Stimulated activated CD4-positive, alpha-beta T cell treated with anti-CD3 and anti-CD28 coated beads, Interleukin-2, amount 100 ng/mL, for 4 hours (primary cell): ENCODE results near the gene CROT.
"Not testable (repeated sequence)": the region's sequence is repeated elsewhere in the genome, so short reads cannot be mapped to it uniquely, and the experiment has no call there.

Experiments used
- DNase-seq: peaks from one replicate; pipeline ENCODE4 v3.0.0-alpha.2; 2020; ENCODE audit warnings: low read depth

The CROT gene, protein sequence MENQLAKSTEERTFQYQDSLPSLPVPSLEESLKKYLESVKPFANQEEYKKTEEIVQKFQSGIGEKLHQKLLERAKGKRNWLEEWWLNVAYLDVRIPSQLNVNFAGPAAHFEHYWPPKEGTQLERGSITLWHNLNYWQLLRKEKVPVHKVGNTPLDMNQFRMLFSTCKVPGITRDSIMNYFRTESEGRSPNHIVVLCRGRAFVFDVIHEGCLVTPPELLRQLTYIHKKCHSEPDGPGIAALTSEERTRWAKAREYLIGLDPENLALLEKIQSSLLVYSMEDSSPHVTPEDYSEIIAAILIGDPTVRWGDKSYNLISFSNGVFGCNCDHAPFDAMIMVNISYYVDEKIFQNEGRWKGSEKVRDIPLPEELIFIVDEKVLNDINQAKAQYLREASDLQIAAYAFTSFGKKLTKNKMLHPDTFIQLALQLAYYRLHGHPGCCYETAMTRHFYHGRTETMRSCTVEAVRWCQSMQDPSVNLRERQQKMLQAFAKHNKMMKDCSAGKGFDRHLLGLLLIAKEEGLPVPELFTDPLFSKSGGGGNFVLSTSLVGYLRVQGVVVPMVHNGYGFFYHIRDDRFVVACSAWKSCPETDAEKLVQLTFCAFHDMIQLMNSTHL

DNA sequence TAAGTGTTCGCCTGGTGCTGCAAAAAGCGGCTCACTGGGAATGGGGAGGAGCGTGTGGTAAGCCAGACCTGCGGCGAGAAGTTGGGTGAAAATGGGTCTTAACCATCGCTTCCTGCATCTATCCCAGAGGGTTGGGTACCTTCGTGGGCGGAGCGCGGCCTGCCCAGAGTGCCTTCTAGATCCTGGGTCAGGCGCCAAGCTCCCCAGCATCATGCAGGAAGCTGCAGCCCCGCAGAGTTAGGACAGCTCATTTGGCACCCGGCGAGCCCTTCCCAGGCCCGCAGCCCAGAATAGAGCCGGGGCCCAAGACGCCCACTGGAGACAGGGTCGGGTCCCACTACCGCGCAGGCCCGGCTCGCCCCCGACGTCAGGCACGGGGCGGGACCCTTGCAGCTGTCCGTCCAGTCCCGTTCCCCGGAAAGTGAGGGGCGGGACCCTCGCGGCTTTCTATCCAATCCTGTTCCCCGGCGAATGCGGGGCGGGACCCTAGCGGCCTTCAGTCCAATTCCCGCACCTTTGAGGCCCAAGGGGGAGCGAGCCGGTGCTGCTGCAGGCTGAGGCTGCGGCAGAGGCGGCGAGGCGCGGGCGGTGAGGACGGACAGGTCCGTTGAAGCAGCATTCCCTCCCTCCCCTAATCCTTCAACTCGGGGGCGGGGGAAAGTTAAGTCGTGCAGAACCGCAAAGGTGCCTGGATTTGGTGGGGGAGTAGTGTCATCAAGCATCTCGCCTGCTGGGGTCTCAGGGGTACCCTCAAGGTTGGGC is at the start of gene CROT:
Gene CROT, plus strand, starts transcription at position 499 of the 762 bp plus-strand sequence. CDS start 3,405 bp downstream, outside the sequence.
- peak; percentile 90 for DNase-seq

DNA sequence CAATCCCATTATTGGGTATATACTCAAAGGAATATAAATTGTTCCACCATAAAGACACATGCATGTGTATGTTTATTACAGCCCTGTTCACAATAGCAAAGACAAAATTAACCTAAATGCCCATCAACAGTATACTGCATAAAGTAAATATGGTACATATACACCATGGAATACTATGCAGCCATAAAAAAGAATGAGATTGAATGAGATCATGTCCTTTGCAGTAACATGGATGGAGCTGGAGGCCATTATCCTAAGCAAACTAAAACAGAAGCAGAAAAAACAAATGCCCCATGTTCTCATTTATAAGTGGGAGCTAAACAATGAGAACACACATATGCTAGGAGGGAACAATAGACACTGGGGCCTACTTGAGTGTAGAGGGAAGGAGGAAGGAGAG is 44.7 kb upstream of the CROT start:
- no peak for DNase-seq

DNA sequence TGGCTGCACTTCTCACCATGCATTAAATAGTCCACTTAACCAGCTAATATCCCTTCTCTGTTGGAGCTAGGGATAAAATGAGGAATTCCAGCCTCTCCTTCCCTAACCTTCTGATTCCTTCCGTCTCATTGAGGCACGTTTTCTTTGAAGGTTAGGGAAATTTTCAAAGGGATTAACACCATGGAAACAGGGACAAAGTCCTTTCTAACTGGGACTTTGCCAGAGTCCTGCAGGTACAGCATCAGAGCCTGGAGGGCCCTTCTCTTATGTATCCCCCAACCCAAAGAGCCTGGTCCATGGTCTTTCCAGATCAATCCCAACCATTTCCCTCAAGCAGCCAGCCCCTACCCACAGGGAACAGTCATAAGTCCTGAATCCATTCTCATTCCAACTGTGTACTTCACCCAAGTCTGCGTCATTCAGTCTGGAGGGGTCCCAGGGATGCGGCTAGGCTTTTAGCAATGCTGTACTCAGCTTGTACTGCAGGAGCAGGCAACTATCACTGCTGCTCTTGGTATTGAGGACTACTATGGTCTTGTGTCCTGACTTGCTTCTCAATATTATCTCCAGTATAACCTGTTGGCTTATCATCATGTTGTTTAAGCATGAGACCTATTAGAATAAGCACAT is 34.6 kb upstream of the CROT start:
- no peak for DNase-seq

DNA sequence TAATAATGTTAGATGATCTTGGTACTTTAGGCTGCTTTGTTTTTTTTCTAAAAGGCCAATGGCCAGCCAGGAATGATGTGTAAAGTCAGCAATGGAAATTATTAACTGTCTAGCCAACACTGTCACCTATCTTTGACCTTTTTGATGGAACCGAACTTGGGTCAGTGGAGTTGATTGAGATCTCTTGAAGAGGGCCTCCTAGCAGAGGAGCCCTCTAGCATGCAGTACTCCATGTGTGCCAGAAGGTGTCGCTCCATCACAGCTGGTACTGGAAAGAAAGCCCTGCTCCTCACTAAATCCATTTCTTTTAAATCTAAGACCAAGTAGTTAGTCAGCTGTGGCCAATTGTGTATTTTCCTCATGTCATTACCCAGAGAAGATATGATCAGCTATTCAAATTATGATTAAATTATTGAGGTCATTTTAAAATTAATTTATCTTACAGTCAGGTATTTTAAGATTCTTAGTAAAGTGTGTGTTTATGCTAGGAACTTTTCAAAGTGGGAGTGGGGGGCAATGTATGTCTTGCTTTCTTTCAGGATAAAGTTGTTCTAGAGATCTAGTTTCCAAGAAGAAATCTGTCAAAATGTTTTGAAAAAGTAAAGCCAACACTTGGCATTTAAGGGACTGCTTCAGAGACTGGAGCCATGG is 33.1 kb upstream of the CROT start:
- DNase-seq = peak; percentile 36

DNA sequence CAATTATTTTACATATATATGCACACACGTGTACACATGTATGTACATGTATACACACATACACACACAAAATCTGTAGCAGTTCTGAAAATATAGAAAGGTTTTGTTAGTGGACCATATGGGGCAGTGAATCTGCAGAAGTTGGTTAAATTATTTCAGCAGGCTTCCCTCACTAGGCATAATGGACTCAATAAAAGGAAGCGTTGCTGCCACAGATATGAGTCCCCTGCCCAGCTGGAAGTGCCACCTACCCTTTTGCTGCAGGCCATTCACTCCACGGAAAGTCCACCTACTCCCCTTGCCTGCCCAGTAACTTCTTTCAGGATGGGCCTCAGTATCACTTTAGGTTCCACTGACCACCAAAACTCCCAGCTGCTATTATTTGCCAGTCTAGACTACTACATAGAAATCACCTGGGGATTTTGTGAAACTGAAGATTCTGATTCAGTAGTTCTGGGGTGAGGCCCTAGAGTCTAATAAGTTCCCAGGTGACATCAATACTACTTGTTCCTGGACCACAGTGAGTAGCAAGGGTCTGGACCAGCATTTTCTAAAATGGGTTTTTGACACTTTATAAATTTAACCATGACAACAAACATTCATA is 29.3 kb upstream of the CROT start:
- DNase-seq = no peak

DNA sequence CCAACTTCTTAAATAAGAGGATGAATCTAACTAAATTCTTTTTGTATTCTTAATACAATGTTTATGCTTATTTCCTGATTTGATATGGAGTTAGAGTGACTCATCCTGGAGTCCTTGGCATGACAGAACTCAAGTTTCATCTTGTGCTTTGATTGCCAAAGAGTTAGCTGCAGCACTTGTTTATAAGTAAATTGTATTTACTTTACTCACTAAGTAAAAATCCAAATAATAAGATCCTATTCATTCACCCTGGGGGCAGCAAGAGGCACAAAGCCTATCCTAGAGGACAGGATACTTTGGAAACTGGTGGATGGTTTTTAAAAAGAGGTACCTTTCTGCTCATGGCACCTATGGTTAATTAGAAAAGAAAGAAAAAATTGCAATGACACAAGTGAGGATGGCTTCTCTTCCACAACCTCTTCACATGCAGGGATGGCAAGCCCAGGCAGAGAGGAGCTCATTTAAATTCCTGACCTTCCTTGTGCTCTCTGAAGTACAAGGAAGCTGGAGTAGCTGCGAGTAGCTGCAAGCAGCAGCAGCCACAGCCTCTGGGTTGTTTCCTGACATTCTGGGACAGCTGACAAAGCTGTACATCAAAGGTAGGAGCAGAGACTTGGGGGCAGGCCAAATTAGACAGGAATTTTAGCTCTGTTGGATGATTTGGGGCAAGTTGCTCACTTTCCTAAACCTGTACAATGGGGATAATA is 28.5 kb upstream of the CROT start:
- no peak for DNase-seq

DNA sequence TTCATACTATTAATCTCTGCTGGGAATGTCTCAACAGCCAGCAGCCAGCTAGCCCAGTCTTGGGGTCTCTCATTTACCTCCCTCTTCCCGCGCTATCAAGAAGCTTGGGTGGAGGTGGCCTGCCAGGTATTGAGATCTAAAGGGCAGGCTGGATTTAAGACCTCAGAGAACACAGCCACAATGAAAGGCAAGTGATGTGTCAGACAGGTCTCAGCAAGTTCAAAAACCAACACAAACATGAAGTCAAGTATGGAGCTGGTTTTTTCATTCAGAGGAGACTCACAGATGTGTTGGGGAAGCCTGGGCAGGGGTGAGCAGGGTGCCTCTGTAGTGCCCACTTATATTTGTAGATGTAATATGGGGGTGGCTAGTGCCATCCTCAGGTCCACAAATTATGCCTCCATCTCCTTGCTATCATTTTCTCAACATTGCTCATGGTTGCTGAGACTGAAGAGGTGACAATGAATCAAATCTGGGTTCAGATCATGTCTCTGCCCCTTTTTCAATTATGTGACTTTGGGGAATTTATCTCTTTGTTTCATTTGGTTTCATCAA is 27.7 kb upstream of the CROT start:
- no peak for DNase-seq

DNA sequence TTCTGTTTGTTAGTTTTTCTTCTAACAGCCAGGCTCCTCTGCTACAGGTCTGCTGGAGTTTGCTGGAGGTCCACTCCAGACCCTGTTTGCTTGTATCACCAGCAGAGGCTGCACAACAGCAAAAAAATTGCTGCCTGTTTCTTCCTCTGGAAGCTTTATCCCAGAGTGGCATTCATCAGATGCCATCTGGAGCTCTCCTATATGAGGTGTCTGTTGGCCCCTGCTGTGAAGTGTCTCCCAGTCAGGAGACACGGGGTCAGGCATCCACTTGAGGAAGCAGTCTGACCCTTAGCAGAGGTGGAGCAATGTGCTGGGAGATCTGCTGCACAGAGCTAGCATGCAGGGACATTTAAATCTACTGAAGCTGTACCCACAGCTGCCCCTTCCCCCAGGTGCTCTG is 26.7 kb upstream of the CROT start:
- no peak for DNase-seq

DNA sequence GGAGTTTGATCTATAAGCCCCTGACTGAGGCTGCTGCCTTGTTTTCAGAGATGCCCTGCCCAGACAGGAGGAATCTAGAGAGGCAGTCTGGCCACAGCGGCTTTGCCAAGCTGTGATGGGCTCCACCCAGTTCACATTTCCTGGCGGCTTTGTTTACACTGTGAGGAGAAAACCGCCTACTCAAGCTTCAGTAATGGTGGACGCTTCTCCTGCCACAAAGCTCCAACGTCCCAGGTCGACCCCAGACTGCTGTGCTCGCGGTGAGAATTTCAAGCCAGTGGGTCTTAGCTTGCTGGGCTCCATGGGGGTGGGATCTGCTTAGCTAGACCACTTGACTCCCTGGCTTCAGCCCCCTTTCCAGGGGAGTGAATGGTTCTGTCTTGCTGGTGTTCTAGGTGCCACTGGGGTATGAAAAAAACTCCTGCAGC is 26.3 kb upstream of the CROT start:
- not testable (repeated sequence) for DNase-seq

DNA sequence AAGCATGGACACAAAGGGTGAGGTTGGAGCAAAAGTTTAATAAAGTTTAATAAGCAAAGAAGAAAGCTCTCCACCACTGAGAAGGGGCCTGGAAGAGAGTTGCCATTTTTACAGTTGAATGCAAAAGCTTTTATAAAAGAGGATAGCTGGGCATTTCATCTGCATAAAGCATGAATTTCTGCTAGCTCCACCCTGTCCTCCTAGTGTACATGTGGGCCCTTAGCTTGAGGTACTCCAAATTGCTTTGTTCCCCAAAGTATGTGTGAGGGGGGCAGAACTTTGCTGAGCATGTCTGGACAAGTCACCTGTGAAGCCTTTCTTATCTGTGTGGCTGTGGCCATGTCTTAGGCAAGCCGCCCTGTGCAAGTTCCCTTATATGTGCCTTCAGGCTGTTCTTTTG is 22.6 kb upstream of the CROT start:
- no peak for DNase-seq

DNA sequence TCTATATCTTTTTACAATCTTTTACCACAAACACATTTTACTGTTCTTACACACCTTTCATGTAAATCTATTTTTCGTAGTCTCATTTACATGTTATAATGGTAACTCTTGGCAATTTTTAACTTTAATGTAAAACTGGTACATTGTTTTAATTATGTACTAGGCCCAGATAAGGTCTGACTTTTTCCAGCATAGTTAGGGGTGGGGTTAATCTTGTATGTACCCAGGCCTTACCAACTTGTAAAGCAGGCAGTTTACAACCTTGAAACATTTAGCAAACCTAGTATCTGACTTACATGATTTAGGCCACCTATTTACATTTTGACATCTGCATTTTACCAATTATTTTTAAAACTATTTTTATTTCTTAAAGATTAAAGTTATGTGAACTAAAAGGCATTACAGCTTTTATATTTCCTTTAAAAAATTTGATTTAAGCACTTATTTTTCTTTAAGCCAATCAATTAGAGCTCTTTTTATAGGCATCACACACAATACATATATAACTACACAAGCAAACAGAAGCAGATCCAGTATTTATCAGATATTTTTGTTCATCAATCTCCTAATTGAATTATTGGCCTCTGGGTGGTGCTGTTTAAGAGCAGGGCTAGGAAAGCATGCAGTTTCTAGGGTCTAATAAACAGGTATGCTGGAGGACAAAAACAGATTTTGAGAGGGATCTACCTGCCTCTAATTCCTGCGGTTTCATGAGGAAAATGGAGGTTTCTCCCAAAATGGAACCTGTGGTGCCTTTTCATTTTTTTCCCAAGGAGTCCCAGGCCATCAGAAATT is 19.7 kb upstream of the CROT start:
- DNase-seq = no peak

DNA sequence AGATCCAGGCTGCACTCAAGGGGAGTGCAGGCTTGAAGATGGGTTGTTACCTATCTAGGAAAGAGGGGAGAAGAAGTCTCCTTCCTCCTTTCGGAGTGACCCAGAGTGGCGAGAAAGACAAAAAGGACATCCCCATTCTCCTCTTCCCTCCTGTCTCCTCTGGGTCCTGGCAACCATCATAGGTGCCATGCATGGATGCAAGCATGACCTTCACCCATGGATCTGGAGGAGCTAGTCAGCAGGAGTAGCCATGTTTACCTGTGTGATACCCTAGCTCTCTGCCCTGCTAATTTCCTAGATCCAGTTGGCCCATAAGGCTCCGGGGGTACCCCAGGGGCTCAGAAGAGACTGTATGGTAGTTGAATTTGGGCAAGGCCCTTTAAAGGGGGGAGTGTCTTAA is 17.2 kb upstream of the CROT start:
- DNase-seq = no peak

DNA sequence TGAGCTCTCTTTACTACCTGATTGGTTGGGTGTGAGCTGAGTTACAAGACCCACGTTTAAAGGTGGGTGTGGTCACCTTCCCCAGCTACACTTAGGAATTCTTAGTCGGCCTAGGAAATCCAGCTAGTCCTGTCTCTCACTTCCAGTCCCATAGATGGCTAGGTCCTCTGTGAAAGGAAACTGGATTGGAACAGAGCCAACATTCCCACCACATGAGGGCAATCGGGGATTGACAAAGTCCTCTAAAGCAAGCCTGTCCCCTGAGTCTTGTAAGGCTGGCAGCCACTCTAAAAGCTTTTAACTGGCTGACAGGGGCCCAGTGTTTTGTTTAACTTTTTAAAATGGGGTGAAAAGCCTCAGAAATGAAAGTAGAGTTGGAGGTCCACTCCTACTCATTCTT is 15.1 kb upstream of the CROT start:
- no peak for DNase-seq

DNA sequence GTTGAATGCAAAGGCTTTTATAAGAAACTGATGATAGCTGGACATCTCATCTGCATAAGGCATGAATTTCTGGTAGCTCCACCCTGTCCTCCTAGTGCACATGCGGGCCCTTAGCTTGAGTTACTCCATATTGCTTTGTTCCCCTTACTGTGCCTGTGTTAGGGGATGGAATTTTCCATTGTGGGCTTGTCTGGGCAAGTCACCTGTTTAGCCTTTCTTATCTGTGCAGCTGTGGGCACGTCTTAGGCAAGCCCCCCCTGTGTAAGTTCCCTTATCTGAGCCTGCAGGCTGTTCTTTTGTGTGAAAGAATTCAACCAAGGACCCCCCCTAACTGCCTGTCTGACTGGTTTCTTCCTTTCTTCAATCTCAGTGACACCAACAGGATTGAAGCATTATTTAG is 14.5 kb upstream of the CROT start:
- no peak for DNase-seq

DNA sequence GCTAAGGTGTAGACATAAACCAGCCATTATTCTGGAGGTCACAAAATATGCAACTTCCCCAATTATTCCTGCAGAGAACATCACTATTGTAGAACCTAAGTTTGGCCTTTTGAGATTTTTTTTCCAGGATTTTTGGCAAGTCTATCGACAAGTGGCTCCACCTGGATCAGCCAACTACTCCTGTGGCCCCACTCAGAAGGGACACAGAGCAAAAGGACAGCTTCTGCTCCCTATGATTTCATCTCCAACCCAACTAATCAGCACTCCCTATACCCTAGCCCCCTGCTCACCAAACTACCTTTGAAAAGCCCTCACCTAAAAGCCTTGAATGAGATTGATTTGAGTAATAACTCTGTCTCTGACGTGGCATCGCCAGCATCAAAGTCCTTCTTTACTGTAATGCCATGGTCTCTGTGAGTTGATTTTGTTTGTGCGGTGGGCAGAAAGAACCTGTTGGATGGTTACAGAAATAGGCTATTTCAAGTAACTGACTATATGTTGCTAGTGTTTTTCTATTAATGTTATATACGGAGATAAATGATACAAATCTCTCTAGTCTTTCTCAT is 13.7 kb upstream of the CROT start:
- DNase-seq = no peak

DNA sequence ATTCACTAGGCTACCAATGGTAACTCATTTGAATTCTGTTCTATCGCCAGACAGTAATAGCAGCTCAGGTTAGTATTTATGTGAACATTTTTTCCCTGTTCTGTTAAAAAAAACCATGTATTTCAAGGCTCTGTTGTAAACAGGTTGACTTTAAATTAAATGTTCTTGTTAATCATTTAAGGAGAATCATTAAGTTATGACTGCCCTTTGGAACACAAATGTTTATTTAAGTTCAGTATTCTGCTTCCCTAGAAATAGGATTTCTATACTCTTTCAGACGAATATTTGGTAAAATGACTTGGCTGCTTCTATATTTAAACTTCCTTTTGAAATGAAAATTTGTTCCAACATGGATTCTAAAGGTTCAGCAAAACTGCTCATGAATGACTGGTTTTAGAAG is 13.1 kb upstream of the CROT start:
- DNase-seq = no peak

DNA sequence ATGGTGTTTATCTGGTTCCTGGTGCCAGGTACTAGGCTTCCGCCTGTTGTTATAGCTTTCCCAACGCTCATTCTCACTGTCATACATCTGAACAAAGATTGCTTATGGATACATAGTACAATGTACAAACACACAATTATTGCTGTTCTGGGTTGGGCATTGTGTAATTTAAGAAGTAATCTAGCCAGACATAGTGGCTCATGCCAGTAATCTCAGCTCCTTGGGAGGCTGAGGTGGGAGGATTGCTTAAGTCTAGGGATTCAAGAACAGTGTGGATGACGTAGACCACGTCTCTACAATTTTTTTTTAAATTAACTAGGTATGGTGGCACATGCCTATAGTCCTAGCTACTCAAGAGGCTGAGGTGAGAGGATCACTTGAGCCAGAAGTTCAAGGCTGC is 9.3 kb upstream of the CROT start:
- DNase-seq = no peak

DNA sequence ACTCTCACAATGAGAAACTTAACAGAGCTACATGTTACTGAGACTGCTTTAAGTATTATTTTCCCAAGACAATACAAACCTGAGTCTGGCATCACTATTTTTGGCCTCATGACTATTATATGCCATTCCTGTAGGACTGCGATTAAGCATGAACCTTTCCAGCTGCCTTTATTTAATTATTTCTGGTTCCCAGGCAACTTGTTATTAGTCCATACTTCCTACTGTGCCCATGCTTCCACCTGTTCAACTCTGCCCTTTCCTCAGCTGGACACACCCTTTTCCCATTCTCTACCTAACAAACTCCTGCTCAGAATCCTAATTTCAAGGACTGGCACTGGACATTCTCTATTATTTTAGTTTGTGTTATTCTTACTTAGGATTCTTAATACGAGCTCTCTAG is 8.1 kb upstream of the CROT start:
- no peak for DNase-seq

DNA sequence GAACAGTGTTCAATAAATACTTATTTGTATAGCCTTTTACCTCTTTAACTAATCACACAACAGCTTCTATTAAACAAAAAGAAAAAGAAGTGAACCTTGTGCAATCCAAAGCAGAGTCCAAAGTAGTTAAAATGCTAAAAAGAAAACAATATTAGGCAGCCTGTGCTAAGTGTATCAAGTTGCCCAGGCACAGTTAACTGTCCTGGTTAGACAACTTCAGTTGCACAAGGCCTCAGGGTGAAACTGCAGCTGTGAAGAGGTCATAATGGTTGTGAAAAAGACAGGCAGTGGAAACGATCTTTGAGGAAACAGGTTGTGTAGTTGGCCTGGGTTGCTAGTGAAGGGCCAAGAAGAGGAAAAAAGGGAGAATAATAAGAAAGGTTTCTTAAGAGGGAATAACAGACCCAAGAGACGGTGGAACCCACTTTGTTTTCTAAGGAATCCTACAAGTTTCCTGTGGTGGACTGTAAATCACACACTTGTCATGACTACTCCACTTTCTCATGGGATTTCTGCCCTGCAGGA is 6.0 kb upstream of the CROT start:
- DNase-seq = no peak
